Measurements from ENCODE around the gene ROBO2. TPM values are rescaled to one million over a fixed set of nuclear protein-coding genes. Genes with fewer than 3 reads are reported as not detected.

Gene ROBO2
- total RNA-seq, 4 donors from 2014 or later = under 0.01 to 2.9 (median 1.0) TPM

DNA sequence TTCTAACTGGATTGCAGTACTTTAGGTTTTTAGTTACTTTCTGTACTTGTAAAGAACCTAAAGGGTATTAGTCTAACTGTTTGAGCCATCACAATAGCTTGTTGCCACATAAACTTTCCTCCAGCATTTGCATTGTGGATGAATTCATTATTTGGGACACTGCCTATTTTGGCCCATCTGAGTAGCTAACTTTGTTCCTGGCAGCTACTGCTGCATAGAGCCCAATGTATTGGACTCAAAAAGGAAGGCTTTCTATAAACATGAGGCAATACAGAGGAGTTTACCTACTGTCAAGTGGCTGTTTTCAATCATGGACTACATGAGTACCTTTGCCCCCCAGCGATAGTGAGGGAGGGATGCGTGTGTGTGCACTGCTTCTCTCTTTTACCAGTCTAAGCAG lies 1.9 kb downstream of the ROBO2 start:
- no peak overlapping the region for H3K27ac ChIP-seq
- TF ChIP-seq, protein P1, sequence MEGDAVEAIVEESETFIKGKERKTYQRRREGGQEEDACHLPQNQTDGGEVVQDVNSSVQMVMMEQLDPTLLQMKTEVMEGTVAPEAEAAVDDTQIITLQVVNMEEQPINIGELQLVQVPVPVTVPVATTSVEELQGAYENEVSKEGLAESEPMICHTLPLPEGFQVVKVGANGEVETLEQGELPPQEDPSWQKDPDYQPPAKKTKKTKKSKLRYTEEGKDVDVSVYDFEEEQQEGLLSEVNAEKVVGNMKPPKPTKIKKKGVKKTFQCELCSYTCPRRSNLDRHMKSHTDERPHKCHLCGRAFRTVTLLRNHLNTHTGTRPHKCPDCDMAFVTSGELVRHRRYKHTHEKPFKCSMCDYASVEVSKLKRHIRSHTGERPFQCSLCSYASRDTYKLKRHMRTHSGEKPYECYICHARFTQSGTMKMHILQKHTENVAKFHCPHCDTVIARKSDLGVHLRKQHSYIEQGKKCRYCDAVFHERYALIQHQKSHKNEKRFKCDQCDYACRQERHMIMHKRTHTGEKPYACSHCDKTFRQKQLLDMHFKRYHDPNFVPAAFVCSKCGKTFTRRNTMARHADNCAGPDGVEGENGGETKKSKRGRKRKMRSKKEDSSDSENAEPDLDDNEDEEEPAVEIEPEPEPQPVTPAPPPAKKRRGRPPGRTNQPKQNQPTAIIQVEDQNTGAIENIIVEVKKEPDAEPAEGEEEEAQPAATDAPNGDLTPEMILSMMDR (IDR thresholded peaks at IDR 0.05) = no peak
- TF ChIP-seq POLR2AphosphoS5 (IDR thresholded peaks at IDR 0.05) = no peak
- no peak for TF ChIP-seq EP300 (IDR thresholded peaks at IDR 0.05)
- TF ChIP-seq POLR2A (IDR thresholded peaks at IDR 0.05) = no peak
- H3K36me3 ChIP-seq = no peaks in the 10 kb centered on the region
- peaks cover 83% of the 10 kb centered on the region for H3K27me3 ChIP-seq
- no peaks in the 10 kb centered on the region for H3K9me3 ChIP-seq
- H3K4me1 ChIP-seq = peaks cover 0 to 25% (median 15%) of the 10 kb centered on the region in 3 donors
- H3K4me3 ChIP-seq = no peak overlapping the region
- WGBS, 2 donors (ENCODE audit: low coverage in 1 of 2) = 97 to 100% methylated on average over 2 of the region's 2 CpGs
- no peak for ATAC-seq

DNA sequence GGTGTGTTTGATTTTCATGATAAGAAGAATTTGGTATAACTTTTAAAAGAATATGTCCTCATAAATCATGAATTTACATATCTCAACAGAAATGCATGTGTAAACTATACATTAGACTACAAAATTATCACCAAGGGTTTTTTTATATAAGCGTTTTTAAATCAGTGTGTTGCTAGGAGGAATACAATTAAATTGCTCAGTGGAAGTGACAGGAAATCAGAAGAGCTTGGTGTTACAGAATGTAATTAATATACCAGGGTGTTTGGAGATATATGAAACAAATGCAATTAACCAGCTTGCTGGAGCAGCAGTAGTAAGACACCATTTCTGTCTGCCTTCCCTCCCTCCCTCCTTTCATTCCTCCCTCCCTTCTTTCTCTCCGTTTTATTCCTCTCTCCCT lies 2.4 kb downstream of the ROBO2 start:
- no peaks in the 10 kb centered on the region for H3K36me3 ChIP-seq
- 71 to 75% methylated on average over 1 to 2 of the region's 2 CpGs for WGBS, 2 donors (ENCODE audit: low coverage in 1 of 2)
- no peaks in the 10 kb centered on the region for H3K9me3 ChIP-seq
- H3K27me3 ChIP-seq = peaks cover 82% of the 10 kb centered on the region
- TF ChIP-seq EP300 (IDR thresholded peaks at IDR 0.05) (no peak), POLR2A (IDR thresholded peaks at IDR 0.05) (no peak), POLR2AphosphoS5 (IDR thresholded peaks at IDR 0.05) (no peak)
- TF ChIP-seq, protein P1 (IDR thresholded peaks at IDR 0.05) = no peak
- peaks cover 0 to 25% (median 15%) of the 10 kb centered on the region in 3 donors for H3K4me1 ChIP-seq
- no peak overlapping the region for H3K4me3 ChIP-seq
- ATAC-seq = no peak
- no peak overlapping the region for H3K27ac ChIP-seq

DNA sequence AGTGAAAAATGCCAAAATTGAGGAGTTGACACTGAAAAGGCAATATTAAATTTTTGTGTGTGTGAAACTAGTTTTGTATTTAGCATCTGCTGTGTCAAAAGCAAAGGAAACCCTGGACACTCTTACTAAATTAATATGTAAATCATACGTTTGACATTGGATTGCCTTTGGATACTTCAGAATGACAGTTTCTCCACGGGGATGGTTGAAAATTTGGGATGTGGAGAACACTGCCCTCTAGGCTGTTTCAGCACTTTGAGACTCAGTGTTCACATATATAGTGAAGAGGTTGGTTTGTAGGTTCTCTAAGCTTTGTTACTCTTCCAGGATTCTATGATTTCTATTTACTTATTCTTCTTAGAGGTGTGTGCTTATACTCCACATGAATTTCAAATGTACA lies 3.0 kb downstream of the ROBO2 start:
- no peaks in the 10 kb centered on the region for H3K9me3 ChIP-seq
- no peak overlapping the region for H3K27ac ChIP-seq
- H3K36me3 ChIP-seq = no peaks in the 10 kb centered on the region
- TF ChIP-seq POLR2AphosphoS5 (IDR thresholded peaks at IDR 0.05) (no peak), POLR2A (IDR thresholded peaks at IDR 0.05) (no peak), EP300 (IDR thresholded peaks at IDR 0.05) (no peak)
- TF ChIP-seq, protein P1 (IDR thresholded peaks at IDR 0.05) = no peak
- peaks cover 76% of the 10 kb centered on the region for H3K27me3 ChIP-seq
- whole genome bisulfite sequencing, 2 donors (ENCODE audit: low coverage in 1 of 2) = 35 to 51% methylated on average over 2 of the region's 2 CpGs
- no peak for ATAC-seq
- no peak overlapping the region for H3K4me3 ChIP-seq
- H3K4me1 ChIP-seq = peaks cover 0 to 25% (median 15%) of the 10 kb centered on the region in 3 donors

DNA sequence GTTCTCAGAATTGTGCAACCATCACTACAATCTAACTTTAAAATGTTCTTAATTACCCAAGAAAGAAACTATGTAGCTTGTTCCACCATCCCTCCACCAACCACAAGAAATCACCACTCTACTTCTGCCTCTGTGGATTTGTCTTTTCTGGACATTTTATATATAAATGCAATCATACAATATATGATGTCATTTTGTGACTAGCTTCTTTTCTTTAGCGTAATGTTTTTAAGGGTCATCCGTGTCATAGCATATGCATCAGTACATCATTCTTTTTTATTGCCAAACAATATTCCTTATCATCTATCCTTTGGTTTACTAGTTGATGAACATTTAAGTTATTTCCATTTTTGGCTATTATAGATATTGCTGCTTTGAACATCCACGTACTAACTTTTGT lies 5.8 kb downstream of the ROBO2 start:
- H3K9me3 ChIP-seq = no peaks in the 10 kb centered on the region
- peaks cover 50% of the 10 kb centered on the region for H3K27me3 ChIP-seq
- H3K4me1 ChIP-seq = peaks cover 0 to 3% (median 0%) of the 10 kb centered on the region in 3 donors
- no peaks in the 10 kb centered on the region for H3K36me3 ChIP-seq
- 93 to 100% methylated on average over 2 to 3 of the region's 3 CpGs for whole genome bisulfite sequencing, 2 donors (ENCODE audit: low coverage in 1 of 2)
- H3K4me3 ChIP-seq = no peak overlapping the region
- ATAC-seq = no peak
- H3K27ac ChIP-seq = no peak overlapping the region
- TF ChIP-seq POLR2AphosphoS5 (IDR thresholded peaks at IDR 0.05) = no peak
- no peak for TF ChIP-seq POLR2A (IDR thresholded peaks at IDR 0.05)
- TF ChIP-seq, protein P1 (IDR thresholded peaks at IDR 0.05) = no peak
- no peak for TF ChIP-seq EP300 (IDR thresholded peaks at IDR 0.05)

DNA sequence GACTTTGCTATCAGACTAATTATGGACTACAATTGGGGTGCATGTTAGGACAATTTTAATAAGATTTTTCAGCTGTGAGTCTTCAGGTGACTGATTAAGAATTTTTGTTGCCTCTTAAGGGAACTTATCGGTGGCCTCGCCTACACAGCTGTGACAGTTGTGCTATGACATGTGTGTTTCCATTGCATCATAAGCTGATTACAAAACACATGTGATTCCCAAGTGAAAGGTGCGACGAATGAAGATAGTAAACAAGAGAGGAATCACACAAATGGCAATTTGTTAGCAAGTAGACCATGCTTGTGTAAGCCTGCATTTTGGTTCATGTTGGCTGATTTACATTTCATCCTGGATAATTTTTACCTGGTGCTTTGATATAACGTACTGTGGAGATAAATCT lies 8.3 kb downstream of the ROBO2 start:
- WGBS, 2 donors (ENCODE audit: low coverage in 1 of 2) = 91 to 92% methylated on average over 5 of the region's 5 CpGs
- no peak overlapping the region for H3K4me3 ChIP-seq
- no peaks in the 10 kb centered on the region for H3K36me3 ChIP-seq
- H3K9me3 ChIP-seq = no peaks in the 10 kb centered on the region
- ATAC-seq = no peak
- H3K4me1 ChIP-seq = no peaks in the 10 kb centered on the region
- peaks cover 25% of the 10 kb centered on the region for H3K27me3 ChIP-seq
- H3K27ac ChIP-seq = no peak overlapping the region
- TF ChIP-seq POLR2A (IDR thresholded peaks at IDR 0.05) = no peak
- TF ChIP-seq, protein P1 (IDR thresholded peaks at IDR 0.05) = no peak
- TF ChIP-seq POLR2AphosphoS5 (IDR thresholded peaks at IDR 0.05) = no peak
- no peak for TF ChIP-seq EP300 (IDR thresholded peaks at IDR 0.05)
